HG02759 (cell line): Measurements from ENCODE around the gene AUTS2.

Source experiments
- ATAC-seq: cut with Tn5 transposase; IDR thresholded peaks from one replicate; pipeline ENCODE4 v1.9.1; 2021; ENCODE audit warnings: mild to moderate bottlenecking, moderate library complexity; ENCODE audit not compliant: unreplicated experiment

Gene AUTS2

GRCh38 chr7:69811476-69812308 lies 213.4 kb downstream of the AUTS2 start:
- no peak for ATAC-seq

GRCh38 chr7:69812756-69813155 lies 214.5 kb downstream of the AUTS2 start:
- ATAC-seq, result no peak

- ATAC-seq, result no peak
These were observed 215.5 kb downstream of the AUTS2 start for GRCh38 chr7:69813637-69814240.

- no peak for ATAC-seq
These were observed 216.2 kb downstream of the AUTS2 start for GRCh38 chr7:69814421-69814962.

- no peak for ATAC-seq
These were observed 218.2 kb downstream of the AUTS2 start for GRCh38 chr7:69816501-69816900.

GRCh38 chr7:69817121-69817520 lies 218.8 kb downstream of the AUTS2 start:
- no peak for ATAC-seq

GRCh38 chr7:69817841-69818635 lies 219.8 kb downstream of the AUTS2 start:
- ATAC-seq, result no peak

GRCh38 chr7:69818636-69819332 lies 220.5 kb downstream of the AUTS2 start:
- ATAC-seq, result no peak

- ATAC-seq, result no peak
These were observed 221.0 kb downstream of the AUTS2 start for GRCh38 chr7:69819333-69819705.

GRCh38 chr7:69820479-69821192 lies 222.4 kb downstream of the AUTS2 start:
- ATAC-seq, result no peak

- ATAC-seq, result no peak
These were observed 224.1 kb downstream of the AUTS2 start for GRCh38 chr7:69822386-69822785.

GRCh38 chr7:69823151-69823744 lies 225.0 kb downstream of the AUTS2 start:
- ATAC-seq, result no peak

GRCh38 chr7:69825113-69825972 lies 227.1 kb downstream of the AUTS2 start:
- peak; percentile 36 for ATAC-seq

- ATAC-seq, result no peak
These were observed 228.0 kb downstream of the AUTS2 start for GRCh38 chr7:69826283-69826682.

- no peak for ATAC-seq
These were observed 228.9 kb downstream of the AUTS2 start for GRCh38 chr7:69827140-69827539.

- no peak for ATAC-seq
These were observed 229.3 kb downstream of the AUTS2 start for GRCh38 chr7:69827558-69827957.

- no peak for ATAC-seq
These were observed 234.1 kb downstream of the AUTS2 start for GRCh38 chr7:69832356-69832755.

GRCh38 chr7:69833964-69834363 lies 235.7 kb downstream of the AUTS2 start:
- ATAC-seq, result no peak

GRCh38 chr7:69836702-69837101 lies 238.4 kb downstream of the AUTS2 start:
- ATAC-seq, result no peak
